Activated naive CD8-positive, alpha-beta T cell (primary cell): Measurements from ENCODE around the gene ZNF628.
"Not testable (repeated sequence)": the region's sequence is repeated elsewhere in the genome, so short reads cannot be mapped to it uniquely, and the experiment has no call there.

Experiments
- H3K27ac Mint-ChIP-seq: one replicate; pipeline ENCODE4 v1.8.0; 2021; ENCODE audit warnings: mixed read lengths
- H3K27me3 Mint-ChIP-seq: one replicate; pipeline ENCODE4 v1.8.0; 2021; ENCODE audit warnings: mixed read lengths
- H3K36me3 Mint-ChIP-seq: one replicate; pipeline ENCODE4 v1.8.0; 2021; ENCODE audit warnings: mixed read lengths
- H3K4me1 Mint-ChIP-seq: one replicate; pipeline ENCODE4 v1.8.0; 2021; ENCODE audit warnings: low read depth, mixed read lengths
- H3K4me3 Mint-ChIP-seq: one replicate; pipeline ENCODE4 v1.8.0; 2021; ENCODE audit warnings: mild to moderate bottlenecking, mixed read lengths
- H3K9me3 Mint-ChIP-seq: one replicate; pipeline ENCODE4 v1.8.0; 2021; ENCODE audit warnings: low read depth, mixed read lengths

The ZNF628 gene

DNA sequence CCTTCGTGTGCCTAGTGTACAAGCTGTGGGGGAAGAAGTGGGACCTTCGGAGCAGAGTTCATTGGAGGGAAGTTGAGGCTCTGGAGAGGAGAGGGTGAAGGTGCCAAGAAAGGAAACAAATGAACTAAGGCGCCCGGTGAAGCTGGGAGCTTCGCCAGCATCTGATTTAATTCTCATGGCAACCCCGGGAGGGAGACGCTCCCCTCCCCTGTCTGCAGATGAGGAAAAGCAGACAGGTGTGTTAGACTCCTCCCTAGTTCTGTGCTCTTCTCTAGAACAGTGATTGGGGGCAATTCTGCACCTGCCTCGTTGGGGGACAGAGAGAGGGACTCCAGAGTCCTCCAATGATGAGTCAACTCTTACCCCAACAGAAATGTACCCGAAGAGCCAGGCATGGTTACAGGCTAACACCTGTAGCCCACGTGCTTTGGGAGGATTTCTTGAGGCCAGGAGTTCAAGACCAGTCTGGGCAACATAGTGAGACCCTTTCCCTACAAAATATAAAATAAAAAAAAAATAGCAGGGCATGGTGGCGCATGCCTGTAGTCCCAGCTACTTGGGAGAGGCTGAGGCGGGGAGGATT is 16.0 kb downstream of the ZNF628 start:
- peaks cover 3% of the 10 kb centered on the region for H3K4me1 Mint-ChIP-seq
- no peaks in the 10 kb centered on the region for H3K9me3 Mint-ChIP-seq

GRCh38 chr19:55493052-55493644 is 16.7 kb downstream of the ZNF628 start:
- Mint-ChIP-seq H3K4me1 (no peaks in the 10 kb centered on the region), H3K27ac (no peak overlapping the region), H3K27me3 (peaks cover 2% of the 10 kb centered on the region), H3K36me3 (no peaks in the 10 kb centered on the region), H3K4me3 (no peak overlapping the region), H3K9me3 (no peaks in the 10 kb centered on the region)

More for the DNA sequence above, 16.0 kb downstream of the ZNF628 start:
- Mint-ChIP-seq H3K36me3 (no peaks in the 10 kb centered on the region), H3K27ac (no peak overlapping the region), H3K27me3 (peaks cover 2% of the 10 kb centered on the region), H3K4me3 (no peak overlapping the region)

DNA sequence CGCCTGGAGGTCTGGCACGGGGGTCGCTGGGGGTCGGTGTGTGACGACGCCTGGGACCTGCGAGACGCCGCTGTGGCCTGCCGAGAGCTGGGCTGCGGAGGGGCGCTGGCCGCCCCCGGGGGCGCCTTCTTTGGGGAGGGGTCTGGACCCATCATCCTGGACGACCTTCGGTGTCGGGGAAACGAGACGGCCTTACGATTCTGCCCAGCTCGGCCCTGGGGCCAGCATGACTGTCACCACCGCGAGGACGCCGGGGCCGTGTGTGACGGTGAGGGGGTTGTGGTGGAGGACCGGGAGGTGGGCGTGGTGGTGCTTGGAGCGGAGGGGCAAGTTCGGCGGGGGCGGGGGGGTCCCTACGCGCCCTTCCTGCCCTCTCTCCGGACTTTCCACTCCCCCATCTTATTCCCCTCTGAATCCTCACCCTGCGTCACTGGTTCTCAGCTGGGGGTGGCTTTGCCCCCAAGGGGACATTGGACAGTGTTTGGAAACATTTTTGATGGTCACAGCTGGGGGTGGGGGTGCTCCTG is 17.3 kb downstream of the ZNF628 start:
- Mint-ChIP-seq H3K27me3 (peaks cover 2% of the 10 kb centered on the region), H3K27ac (no peak overlapping the region), H3K9me3 (no peaks in the 10 kb centered on the region), H3K4me3 (no peak overlapping the region), H3K36me3 (no peaks in the 10 kb centered on the region), H3K4me1 (no peaks in the 10 kb centered on the region)

- no peaks in the 10 kb centered on the region for H3K4me1 Mint-ChIP-seq
- H3K9me3 Mint-ChIP-seq, result no peaks in the 10 kb centered on the region
- peak overlapping the region; percentile 22 for H3K27ac Mint-ChIP-seq
- no peaks in the 10 kb centered on the region for H3K36me3 Mint-ChIP-seq
- peak overlapping the region; percentile 71 for H3K4me3 Mint-ChIP-seq
- H3K27me3 Mint-ChIP-seq, result peaks cover 2% of the 10 kb centered on the region
These were observed 17.9 kb downstream of the ZNF628 start for GRCh38 chr19:55494172-55494761.

- Mint-ChIP-seq H3K9me3 (no peaks in the 10 kb centered on the region), H3K4me1 (no peaks in the 10 kb centered on the region), H3K27ac (no peak overlapping the region), H3K36me3 (no peaks in the 10 kb centered on the region), H3K4me3 (no peak overlapping the region), H3K27me3 (peaks cover 2% of the 10 kb centered on the region)
These were observed 19.4 kb downstream of the ZNF628 start for GRCh38 chr19:55495646-55496349.

- not testable (repeated sequence) for H3K27me3 Mint-ChIP-seq, H3K4me1 Mint-ChIP-seq, H3K9me3 Mint-ChIP-seq, H3K36me3 Mint-ChIP-seq, H3K4me3 Mint-ChIP-seq, H3K27ac Mint-ChIP-seq
These were observed 20.4 kb downstream of the ZNF628 start for GRCh38 chr19:55496820-55497219.

GRCh38 chr19:55497763-55498162 is 21.3 kb downstream of the ZNF628 start:
- no peak overlapping the region for H3K4me3 Mint-ChIP-seq
- no peak overlapping the region for H3K27ac Mint-ChIP-seq

GRCh38 chr19:55498246-55498840 is 21.9 kb downstream of the ZNF628 start:
- Mint-ChIP-seq H3K27ac (no peak overlapping the region), H3K4me3 (no peak overlapping the region)

More at GRCh38 chr19:55497763-55498162, 21.3 kb downstream of the ZNF628 start:
- Mint-ChIP-seq H3K9me3 (no peaks in the 10 kb centered on the region), H3K36me3 (no peaks in the 10 kb centered on the region), H3K4me1 (peaks cover 8% of the 10 kb centered on the region), H3K27me3 (peaks cover 2% of the 10 kb centered on the region)

GRCh38 chr19:55500368-55500952 is 24.0 kb downstream of the ZNF628 start:
- no peaks in the 10 kb centered on the region for H3K9me3 Mint-ChIP-seq
- no peaks in the 10 kb centered on the region for H3K27me3 Mint-ChIP-seq
- H3K27ac Mint-ChIP-seq, result no peak overlapping the region
- peaks cover 15% of the 10 kb centered on the region for H3K4me1 Mint-ChIP-seq
- H3K4me3 Mint-ChIP-seq, result no peak overlapping the region
- no peaks in the 10 kb centered on the region for H3K36me3 Mint-ChIP-seq

More at GRCh38 chr19:55498246-55498840, 21.9 kb downstream of the ZNF628 start:
- Mint-ChIP-seq H3K4me1 (peaks cover 11% of the 10 kb centered on the region), H3K36me3 (no peaks in the 10 kb centered on the region), H3K27me3 (no peaks in the 10 kb centered on the region), H3K9me3 (no peaks in the 10 kb centered on the region)

- Mint-ChIP-seq H3K27ac (peak overlapping the region; percentile 35), H3K27me3 (no peaks in the 10 kb centered on the region), H3K4me1 (peaks cover 15% of the 10 kb centered on the region), H3K4me3 (peak overlapping the region; percentile 35), H3K9me3 (no peaks in the 10 kb centered on the region), H3K36me3 (no peaks in the 10 kb centered on the region)
These were observed 26.0 kb downstream of the ZNF628 start for GRCh38 chr19:55502197-55502952.

GRCh38 chr19:55503157-55503501 is 26.7 kb downstream of the ZNF628 start:
- Mint-ChIP-seq H3K27ac (peak overlapping the region; percentile 82), H3K4me1 (peaks cover 15% of the 10 kb centered on the region), H3K27me3 (no peaks in the 10 kb centered on the region), H3K36me3 (no peaks in the 10 kb centered on the region), H3K4me3 (peak overlapping the region; percentile 84), H3K9me3 (no peaks in the 10 kb centered on the region)

GRCh38 chr19:55503502-55504251 is 27.3 kb downstream of the ZNF628 start:
- no peaks in the 10 kb centered on the region for H3K36me3 Mint-ChIP-seq
- peaks cover 15% of the 10 kb centered on the region for H3K4me1 Mint-ChIP-seq
- peak overlapping the region; percentile 82 for H3K27ac Mint-ChIP-seq

GRCh38 chr19:55504252-55504603 is 27.8 kb downstream of the ZNF628 start:
- Mint-ChIP-seq H3K4me1 (peaks cover 15% of the 10 kb centered on the region), H3K27ac (no peak overlapping the region), H3K4me3 (peak overlapping the region; percentile 84), H3K36me3 (no peaks in the 10 kb centered on the region), H3K27me3 (no peaks in the 10 kb centered on the region), H3K9me3 (no peaks in the 10 kb centered on the region)

More at GRCh38 chr19:55503502-55504251, 27.3 kb downstream of the ZNF628 start:
- H3K27me3 Mint-ChIP-seq, result no peaks in the 10 kb centered on the region
- H3K4me3 Mint-ChIP-seq, result peak overlapping the region; percentile 84
- H3K9me3 Mint-ChIP-seq, result no peaks in the 10 kb centered on the region
